Activated T-cell treated with anti-CD3 and anti-CD28 coated beads, Interleukin-2, amount 50 U/mL, for 4 hours (primary cell): ENCODE results near the gene SLC4A5. TPM values are rescaled to one million over a fixed set of nuclear protein-coding genes. Genes with fewer than 3 reads are reported as not detected.
"Not testable (repeated sequence)": the region's sequence is repeated elsewhere in the genome, so short reads cannot be mapped to it uniquely, and the experiment has no call there.

ENCODE experiments used
- ATAC-seq, 2 donors: fragments of 200-7000 bp; cut with Tn5 transposase; one replicate each; pipeline ENCODE4 v1.10.0; 2021
- DNase-seq: peaks from one replicate; pipeline ENCODE4 v3.0.0-alpha.2; 2020
- H3K27me3 Mint-ChIP-seq: one replicate; pipeline ENCODE4 v1.8.0; 2021; ENCODE audit warnings: low read depth, mixed read lengths
- H3K36me3 Mint-ChIP-seq: one replicate; pipeline ENCODE4 v1.8.0; 2022; ENCODE audit warnings: mixed read lengths; ENCODE audit not compliant: insufficient read depth
- H3K4me1 Mint-ChIP-seq: one replicate; pipeline ENCODE4 v1.8.0; 2021; ENCODE audit warnings: low read depth, mixed read lengths
- H3K4me3 Mint-ChIP-seq: one replicate; pipeline ENCODE4 v1.8.0; 2021; ENCODE audit warnings: mild to moderate bottlenecking, moderate library complexity, mixed read lengths
- H3K9me3 Mint-ChIP-seq: one replicate; pipeline ENCODE4 v1.8.0; 2021; ENCODE audit warnings: mixed read lengths
- total RNA-seq, 3 donors: library from RNA; stranded (reverse); gene quantifications; one replicate each; pipeline ENCODE4 v1.2.1, GENCODE V29; 2021

Gene SLC4A5
- total RNA-seq, 3 donors from 2014 or later = 1.3 to 1.5 (median 1.4) TPM

- not testable (repeated sequence) for ATAC-seq, H3K36me3 Mint-ChIP-seq, DNase-seq, H3K4me3 Mint-ChIP-seq, H3K9me3 Mint-ChIP-seq, H3K27me3 Mint-ChIP-seq
- peaks cover 13% of the 10 kb centered on the region for H3K4me1 Mint-ChIP-seq
These were observed 156.5 kb downstream of the SLC4A5 start for GRCh38 chr2:74186706-74187105.

DNA sequence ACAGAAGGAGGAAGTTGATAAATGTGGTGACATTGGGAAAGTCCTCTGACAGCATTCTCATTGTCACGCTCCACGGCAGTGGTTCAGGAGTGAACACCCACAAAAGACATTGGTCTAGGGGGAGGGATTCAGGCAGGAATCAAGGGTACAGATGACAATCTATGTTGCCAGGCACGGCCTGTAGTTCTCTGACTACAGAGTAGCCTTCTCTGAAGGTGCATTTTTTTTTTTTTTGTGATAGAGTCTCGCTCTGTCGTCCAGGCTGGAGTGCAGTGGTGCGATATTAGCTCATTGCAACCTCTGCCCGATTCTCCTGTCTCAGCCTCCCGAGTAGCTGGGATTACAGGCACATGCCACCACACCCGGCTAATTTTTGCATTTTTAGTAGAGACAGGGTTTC is 157.2 kb downstream of the SLC4A5 start:
- Mint-ChIP-seq H3K27me3 (no peaks in the 10 kb centered on the region), H3K4me3 (peak overlapping the region; percentile 42), H3K4me1 (peaks cover 13% of the 10 kb centered on the region), H3K36me3 (no peaks in the 10 kb centered on the region), H3K9me3 (no peaks in the 10 kb centered on the region)
- ATAC-seq = peak; percentile 98
- no peak for DNase-seq

DNA sequence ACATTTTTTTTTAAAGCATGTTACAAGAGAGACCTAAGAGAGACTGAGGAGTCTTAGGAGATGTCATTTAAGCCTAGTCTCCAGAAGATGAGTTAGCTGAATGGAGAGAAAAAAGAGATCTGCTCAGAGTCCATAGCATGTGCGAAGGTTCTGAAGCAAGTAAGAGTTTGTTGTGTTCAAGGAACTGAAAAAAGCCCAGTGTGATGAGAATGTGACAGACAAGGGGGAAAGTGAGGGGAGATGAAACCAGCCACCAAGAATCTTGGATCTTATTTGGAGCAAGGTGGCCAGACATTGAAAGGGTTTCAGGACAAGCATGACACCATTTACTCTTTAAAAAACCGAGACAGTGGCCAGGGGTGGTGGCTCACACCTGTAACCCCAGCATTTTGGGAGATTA is 159.3 kb downstream of the SLC4A5 start:
- Mint-ChIP-seq H3K9me3 (no peaks in the 10 kb centered on the region), H3K4me3 (no peak overlapping the region), H3K4me1 (peaks cover 18% of the 10 kb centered on the region), H3K36me3 (no peaks in the 10 kb centered on the region), H3K27me3 (no peaks in the 10 kb centered on the region)
- no peak for ATAC-seq
- DNase-seq = no peak

DNA sequence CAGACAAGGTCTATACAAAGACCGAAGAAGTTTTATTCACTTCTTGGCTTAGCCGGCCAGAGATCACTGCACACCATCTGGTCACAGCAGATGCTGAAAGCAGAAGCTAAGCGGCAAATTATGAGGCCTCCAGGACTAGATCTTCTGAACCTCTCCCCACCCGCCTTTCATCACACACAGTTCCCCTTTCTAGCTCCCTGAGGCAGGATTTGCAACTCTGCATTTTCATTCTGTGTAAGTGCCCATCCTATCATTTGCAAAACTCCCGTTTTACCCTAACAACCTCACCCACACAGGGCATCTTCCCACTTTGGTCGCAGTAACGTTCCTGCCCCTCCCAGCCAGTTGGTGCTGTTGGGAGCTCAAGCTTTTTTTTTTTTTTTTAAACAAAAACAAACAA is 161.5 kb downstream of the SLC4A5 start:
- Mint-ChIP-seq H3K9me3 (no peaks in the 10 kb centered on the region), H3K4me1 (peaks cover 24% of the 10 kb centered on the region), H3K4me3 (no peak overlapping the region), H3K36me3 (no peaks in the 10 kb centered on the region), H3K27me3 (no peaks in the 10 kb centered on the region)
- DNase-seq (no peak), ATAC-seq (no peak)

DNA sequence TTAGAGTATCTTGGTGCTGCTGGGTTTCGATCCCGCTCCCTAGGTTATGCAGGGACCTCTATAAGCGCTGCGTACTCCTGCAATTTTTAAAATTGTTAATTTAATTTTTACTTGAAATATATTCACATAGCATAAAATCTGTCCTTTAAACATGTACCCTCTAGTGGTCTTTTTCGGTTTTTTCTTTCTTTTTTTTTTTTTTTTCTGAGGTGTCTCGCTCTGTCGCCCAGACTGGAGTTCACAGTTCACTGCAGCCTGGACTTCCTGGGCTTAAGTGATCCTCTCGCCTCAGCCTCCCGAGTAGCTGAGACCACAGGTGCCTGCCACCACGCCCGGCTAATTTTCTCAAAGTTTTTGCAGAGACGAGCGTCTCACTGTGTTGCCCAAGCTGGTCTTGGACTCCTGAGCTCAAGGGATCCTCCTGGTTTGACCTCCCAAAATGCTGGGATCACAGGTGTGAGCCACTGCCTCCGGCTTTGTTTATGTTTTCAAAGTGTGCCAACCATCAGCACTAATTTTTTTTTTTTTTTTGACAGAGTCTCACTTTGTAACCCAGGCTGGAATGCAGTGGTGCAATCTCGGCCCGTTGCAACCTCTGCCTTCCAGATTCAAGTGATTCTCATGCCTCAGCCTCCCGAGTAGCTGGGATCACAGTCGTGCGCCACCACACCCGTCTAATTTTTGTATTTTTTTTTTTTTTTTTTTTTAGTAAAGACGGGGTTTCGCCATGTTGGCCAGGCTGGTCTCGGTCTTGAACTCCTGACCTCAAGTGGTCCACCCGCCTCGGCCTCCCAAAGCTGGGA is 164.0 kb downstream of the SLC4A5 start:
- peaks cover 35% of the 10 kb centered on the region for H3K4me1 Mint-ChIP-seq
- no peaks in the 10 kb centered on the region for H3K27me3 Mint-ChIP-seq
- peak overlapping the region; percentile 88 for H3K4me3 Mint-ChIP-seq
- ATAC-seq = peak in 1 of 2 donors; percentile 7
- H3K9me3 Mint-ChIP-seq = no peaks in the 10 kb centered on the region
- peaks cover 8% of the 10 kb centered on the region for H3K36me3 Mint-ChIP-seq
- DNase-seq = no peak

- peaks cover 37% of the 10 kb centered on the region for H3K4me1 Mint-ChIP-seq
- peak within 1 kb of the TSS; percentile 88 for H3K4me3 Mint-ChIP-seq
- DNase-seq = peak; percentile 96
- H3K27me3 Mint-ChIP-seq = no peaks in the 10 kb centered on the region
- H3K9me3 Mint-ChIP-seq = no peaks in the 10 kb centered on the region
- peaks cover 8% of the 10 kb centered on the region for H3K36me3 Mint-ChIP-seq
- peak; percentile 94 to 96 for ATAC-seq
These were observed 164.8 kb downstream of the SLC4A5 start, which contains the start of gene MOB1A for GRCh38 chr2:74178211-74179062. Gene MOB1A (minus strand): TSS chr2:74178879. CDS start chr2:74178674, 205 bp downstream.

DNA sequence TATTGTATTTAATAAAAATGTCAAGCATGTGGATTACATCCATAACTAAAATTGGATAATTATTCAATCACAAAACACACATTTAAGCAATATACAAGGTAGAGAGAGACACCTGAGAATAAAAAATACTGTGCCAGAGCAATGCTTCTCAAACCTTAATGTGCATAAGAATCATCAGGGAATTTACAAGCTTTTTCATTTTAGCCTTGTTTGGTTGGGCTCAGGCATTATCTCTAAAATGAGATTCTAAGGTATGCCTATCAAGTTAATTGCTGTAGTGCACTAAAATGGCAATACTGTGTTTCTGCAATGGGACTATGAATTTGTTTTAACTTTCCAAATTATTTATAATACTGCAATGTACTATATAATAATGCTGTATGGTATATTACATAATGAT is 165.5 kb downstream of the SLC4A5 start:
- Mint-ChIP-seq H3K36me3 (peaks cover 8% of the 10 kb centered on the region), H3K27me3 (no peaks in the 10 kb centered on the region), H3K4me1 (peaks cover 41% of the 10 kb centered on the region), H3K4me3 (peak overlapping the region; percentile 88), H3K9me3 (no peaks in the 10 kb centered on the region)
- DNase-seq = no peak
- no peak for ATAC-seq

DNA sequence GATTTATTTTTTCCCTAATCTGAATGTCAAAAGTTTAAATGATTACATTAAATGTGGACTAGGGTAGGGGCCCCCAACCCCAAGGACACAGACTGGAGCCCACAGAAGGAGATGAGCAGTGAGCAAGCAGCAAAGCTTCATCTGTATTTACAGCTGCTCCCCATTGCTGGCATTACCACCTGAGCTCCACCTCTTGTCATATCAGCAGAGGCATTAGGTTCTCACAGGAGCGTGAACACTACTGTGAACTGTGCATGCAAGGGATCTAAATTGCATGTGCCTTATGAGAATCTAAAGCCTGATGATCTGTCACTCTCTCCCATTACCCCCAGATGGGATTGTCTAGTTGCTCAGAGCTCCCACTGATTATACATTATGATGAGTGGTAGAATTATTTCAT is 168.3 kb downstream of the SLC4A5 start:
- Mint-ChIP-seq H3K27me3 (no peaks in the 10 kb centered on the region), H3K4me1 (peaks cover 46% of the 10 kb centered on the region), H3K9me3 (no peaks in the 10 kb centered on the region), H3K4me3 (peak overlapping the region; percentile 20), H3K36me3 (peaks cover 16% of the 10 kb centered on the region)
- ATAC-seq (no peak), DNase-seq (no peak)

DNA sequence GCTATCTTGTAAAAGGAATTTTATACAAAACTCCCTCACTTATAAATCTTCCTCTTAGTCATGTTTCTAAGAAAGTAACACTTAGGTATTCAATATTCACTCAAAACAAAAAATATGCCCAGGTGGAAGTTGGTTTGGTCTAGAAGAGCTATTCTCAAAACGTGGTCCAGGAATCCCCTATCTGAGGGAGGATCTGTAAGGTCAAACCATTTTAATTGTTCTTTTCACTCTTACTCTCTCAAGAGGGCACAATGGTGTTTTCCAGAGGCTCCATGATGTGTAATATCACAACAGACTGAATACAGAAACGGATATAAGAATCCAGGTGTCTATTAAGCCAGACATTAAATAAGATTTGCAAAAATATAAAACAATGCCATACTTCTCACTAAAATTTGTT is 174.5 kb downstream of the SLC4A5 start:
- peak; percentile 37 to 54 for ATAC-seq
- peaks cover 6% of the 10 kb centered on the region for H3K9me3 Mint-ChIP-seq
- no peaks in the 10 kb centered on the region for H3K27me3 Mint-ChIP-seq
- peaks cover 20% of the 10 kb centered on the region for H3K4me1 Mint-ChIP-seq
- H3K4me3 Mint-ChIP-seq = no peak overlapping the region
- DNase-seq = no peak
- peaks cover 35% of the 10 kb centered on the region for H3K36me3 Mint-ChIP-seq

Other genes starting within 250 kb of the SLC4A5 start
- gene BOLA3, start 195.5 kb downstream of the SLC4A5 start, total RNA-seq = 100 to 1,000 TPM; 103 to 110 (median 109) TPM
- 100 to 1,000 TPM; 171 to 175 (median 173) TPM for gene MOB1A, start 164.5 kb downstream of the SLC4A5 start, total RNA-seq
- 100 to 1,000 TPM; 408 to 545 (median 430) TPM for gene MTHFD2, start 144.8 kb downstream of the SLC4A5 start, total RNA-seq
- 10 to 100 TPM; 94.4 to 97.7 (median 97.6) TPM for gene DCTN1, start 36.9 kb upstream of the SLC4A5 start, total RNA-seq
- 1 to 10 TPM; 1.3 to 1.4 (median 1.4) TPM for gene C2orf81, start 78.2 kb upstream of the SLC4A5 start, total RNA-seq
- 10 to 100 TPM; 29.1 to 32.1 (median 31.3) TPM for gene WDR54, start 78.3 kb upstream of the SLC4A5 start, total RNA-seq
- 1 to 10 TPM in 1 of 3 donors, under 1 TPM in 2; 0.47 to 1.0 (median 0.71) TPM for gene RTKN, start 98.5 kb upstream of the SLC4A5 start, total RNA-seq
- 10 to 100 TPM; 49.3 to 72.6 (median 55.8) TPM for gene INO80B, start 111.7 kb upstream of the SLC4A5 start, total RNA-seq
- 10 to 100 TPM; 19.3 to 21.5 (median 19.4) TPM for gene WBP1, start 115.0 kb upstream of the SLC4A5 start, total RNA-seq
- 100 to 1,000 TPM in 2 of 3 donors, 10 to 100 TPM in 1; 98.7 to 107 (median 103) TPM for gene MOGS, start 122.0 kb upstream of the SLC4A5 start, total RNA-seq
- gene MRPL53, start 129.3 kb upstream of the SLC4A5 start, total RNA-seq = 100 to 1,000 TPM; 105 to 106 (median 106) TPM
- gene CCDC142, start 139.6 kb upstream of the SLC4A5 start, total RNA-seq = 10 to 100 TPM; 13.7 to 17.3 (median 13.9) TPM
- 10 to 100 TPM; 22.4 to 23.8 (median 23.4) TPM for gene TTC31, start 139.7 kb upstream of the SLC4A5 start, total RNA-seq
- gene LBX2, start 156.2 kb upstream of the SLC4A5 start, total RNA-seq = under 1 TPM in 2 of 3 donors, not detected in 1; 0.22 to 0.24 TPM
- 10 to 100 TPM; 21.7 to 32.4 (median 28.8) TPM for gene PCGF1, start 164.3 kb upstream of the SLC4A5 start, total RNA-seq
- not detected for gene TLX2, start 171.0 kb upstream of the SLC4A5 start, total RNA-seq
- under 1 TPM; 0.28 to 0.34 (median 0.30) TPM for gene DQX1, start 182.8 kb upstream of the SLC4A5 start, total RNA-seq
- gene AUP1, start 186.3 kb upstream of the SLC4A5 start, total RNA-seq = 100 to 1,000 TPM; 200 to 204 (median 203) TPM
- 10 to 100 TPM; 46.2 to 54.6 (median 50.5) TPM for gene HTRA2, start 186.5 kb upstream of the SLC4A5 start, total RNA-seq
- gene LOXL3, start 210.5 kb upstream of the SLC4A5 start, total RNA-seq = 1 to 10 TPM in 1 of 3 donors, under 1 TPM in 2; 0.49 to 1.0 (median 0.99) TPM
- 10 to 100 TPM; 24.1 to 27.9 (median 25.9) TPM for gene DOK1, start 211.3 kb upstream of the SLC4A5 start, total RNA-seq